ENCODE results near the gene TRIB2.

GRCh38 chr2:12688091-12688490, 28.6 kb upstream of the TRIB2 start:
- no peak for TF ChIP-seq ADNP (CRISPR knock-in tag; IDR thresholded peaks at IDR 0.05)
- no peak for TF ChIP-seq HMG20A (CRISPR knock-in tag; IDR thresholded peaks at IDR 0.05; ENCODE audit: borderline replicate concordance)
- TF ChIP-seq IKZF4 (CRISPR knock-in tag; IDR thresholded peaks at IDR 0.05; ENCODE audit: borderline replicate concordance, low read depth, not compliant biosample characterization) = no peak
- no peak for TF ChIP-seq EZH2 (conservative IDR thresholded peaks at IDR 0.05; ENCODE audit: low read depth, low read length)
- TF ChIP-seq GATAD1 (CRISPR knock-in tag; IDR thresholded peaks at IDR 0.05) = no peak
